Measurements from ENCODE around the gene PHYHIPL.

The PHYHIPL gene

GRCh38 chr10:59131666-59132065 is 44.8 kb upstream of the PHYHIPL start:
- TF ChIP-seq, protein P1, sequence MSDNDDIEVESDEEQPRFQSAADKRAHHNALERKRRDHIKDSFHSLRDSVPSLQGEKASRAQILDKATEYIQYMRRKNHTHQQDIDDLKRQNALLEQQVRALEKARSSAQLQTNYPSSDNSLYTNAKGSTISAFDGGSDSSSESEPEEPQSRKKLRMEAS (IDR thresholded peaks at IDR 0.05), result no peak
- TF ChIP-seq ZBTB7A (IDR thresholded peaks at IDR 0.05; ENCODE audit: low read depth) (no peak), CEBPB (IDR thresholded peaks at IDR 0.05) (no peak), YY1 (IDR thresholded peaks at IDR 0.05; ENCODE audit: low read depth) (no peak), REST (IDR thresholded peaks at IDR 0.05; ENCODE audit: low read depth) (no peak), EP300 (IDR thresholded peaks at IDR 0.05; ENCODE audit: borderline replicate concordance) (no peak), USF1 (IDR thresholded peaks at IDR 0.05) (no peak), RAD21 (IDR thresholded peaks at IDR 0.05; ENCODE audit: low read depth) (no peak), CREB1 (IDR thresholded peaks at IDR 0.05; ENCODE audit: low read depth) (no peak), FOXM1 (IDR thresholded peaks at IDR 0.05; ENCODE audit: borderline replicate concordance, low read depth) (no peak), NFIC (IDR thresholded peaks at IDR 0.05) (no peak)

- no peak for TF ChIP-seq TAF1 (IDR thresholded peaks at IDR 0.05; ENCODE audit: low read depth)
- TF ChIP-seq CREB1 (IDR thresholded peaks at IDR 0.05; ENCODE audit: low read depth), result no peak
- no peak for TF ChIP-seq ZBTB7A (IDR thresholded peaks at IDR 0.05; ENCODE audit: low read depth)
- TF ChIP-seq NFIC (IDR thresholded peaks at IDR 0.05), result no peak
- TF ChIP-seq, protein P1 (IDR thresholded peaks at IDR 0.05), result no peak
- TF ChIP-seq REST (IDR thresholded peaks at IDR 0.05; ENCODE audit: low read depth), result no peak
- TF ChIP-seq YY1 (IDR thresholded peaks at IDR 0.05; ENCODE audit: low read depth), result no peak
- no peak for TF ChIP-seq RAD21 (IDR thresholded peaks at IDR 0.05; ENCODE audit: low read depth)
- TF ChIP-seq USF1 (IDR thresholded peaks at IDR 0.05), result no peak
- TF ChIP-seq TEAD4 (IDR thresholded peaks at IDR 0.05), result no peak
- TF ChIP-seq EP300 (IDR thresholded peaks at IDR 0.05; ENCODE audit: borderline replicate concordance), result no peak
- no peak for TF ChIP-seq EGR1 (IDR thresholded peaks at IDR 0.05)
- TF ChIP-seq TCF12 (IDR thresholded peaks at IDR 0.05; ENCODE audit: low read depth), result no peak
- no peak for TF ChIP-seq FOXM1 (IDR thresholded peaks at IDR 0.05; ENCODE audit: borderline replicate concordance, low read depth)
Measured at GRCh38 chr10:59133841-59134593, 42.4 kb upstream of the PHYHIPL start.

GRCh38 chr10:59134785-59135184 is 41.7 kb upstream of the PHYHIPL start:
- TF ChIP-seq TAF1 (IDR thresholded peaks at IDR 0.05; ENCODE audit: low read depth), result no peak
- TF ChIP-seq EP300 (IDR thresholded peaks at IDR 0.05; ENCODE audit: borderline replicate concordance), result no peak
- no peak for TF ChIP-seq EGR1 (IDR thresholded peaks at IDR 0.05)
- TF ChIP-seq, protein P1 (IDR thresholded peaks at IDR 0.05), result no peak
- no peak for TF ChIP-seq ZBTB7A (IDR thresholded peaks at IDR 0.05; ENCODE audit: low read depth)
- TF ChIP-seq TEAD4 (IDR thresholded peaks at IDR 0.05), result no peak
- no peak for TF ChIP-seq FOXM1 (IDR thresholded peaks at IDR 0.05; ENCODE audit: borderline replicate concordance, low read depth)
- no peak for TF ChIP-seq YY1 (IDR thresholded peaks at IDR 0.05; ENCODE audit: low read depth)
- no peak for TF ChIP-seq TCF12 (IDR thresholded peaks at IDR 0.05; ENCODE audit: low read depth)
- TF ChIP-seq RAD21 (IDR thresholded peaks at IDR 0.05; ENCODE audit: low read depth), result no peak
- no peak for TF ChIP-seq CREB1 (IDR thresholded peaks at IDR 0.05; ENCODE audit: low read depth)
- no peak for TF ChIP-seq USF1 (IDR thresholded peaks at IDR 0.05)
- no peak for TF ChIP-seq REST (IDR thresholded peaks at IDR 0.05; ENCODE audit: low read depth)
- no peak for TF ChIP-seq NFIC (IDR thresholded peaks at IDR 0.05)
- TF ChIP-seq CEBPB (IDR thresholded peaks at IDR 0.05), result no peak
